ENCODE data around the gene TMEM132E.

Gene TMEM132E

GRCh38 chr17:34588266-34588665 is 8.9 kb downstream of the TMEM132E start:
- Histone ChIP-seq H3K4me1 (ENCODE audit: insufficient read depth, low read length) (no peaks in the 10 kb centered on the region), H2AFZ (ENCODE audit: low read depth, low read length) (no peak overlapping the region), H3K79me2 (ENCODE audit: insufficient read depth, low read length) (no peaks in the 10 kb centered on the region), H3K9ac (ENCODE audit: low read depth, low read length) (no peak overlapping the region), H3K4me3 (ENCODE audit: low read depth in 1 of 2, low read length in 2 of 2) (no peak overlapping the region), H3K27me3 (ENCODE audit: insufficient read depth, low read length, poor library complexity) (peaks cover 36% of the 10 kb centered on the region), H3K9me3 (ENCODE audit: insufficient read depth, low read length, severe bottlenecking) (no peaks in the 10 kb centered on the region), H4K20me1 (ENCODE audit: insufficient read depth, low read length) (no peaks in the 10 kb centered on the region), H3K36me3 (ENCODE audit: insufficient read depth, low read length) (no peaks in the 10 kb centered on the region), H3K4me2 (ENCODE audit: insufficient read depth, low read length) (no peak overlapping the region), H3K27ac (ENCODE audit: low read length) (no peak overlapping the region)
- TF ChIP-seq CTCF (IDR thresholded peaks at IDR 0.05; ENCODE audit: borderline replicate concordance, extremely low read depth, low read length, poor library complexity, severe bottlenecking) (no peak), EZH2 (IDR thresholded peaks at IDR 0.05; ENCODE audit: borderline replicate concordance, low read depth, low read length, severe bottlenecking) (no peak)
- DNase-seq: no peak
- no peak for ATAC-seq (ENCODE audit: insufficient read depth, low read depth)

- H4K20me1 ChIP-seq (ENCODE audit: insufficient read depth, low read length): no peaks in the 10 kb centered on the region
Observed at GRCh38 chr17:34589120-34589965, 10.0 kb downstream of the TMEM132E start.

GRCh38 chr17:34592002-34592401 is 12.6 kb downstream of the TMEM132E start:
- H3K9ac ChIP-seq (ENCODE audit: low read depth, low read length): no peak overlapping the region
- H3K4me2 ChIP-seq (ENCODE audit: insufficient read depth, low read length): no peak overlapping the region
- H3K27me3 ChIP-seq (ENCODE audit: insufficient read depth, low read length, poor library complexity): peaks cover 23% of the 10 kb centered on the region
- TF ChIP-seq CTCF (IDR thresholded peaks at IDR 0.05; ENCODE audit: borderline replicate concordance, extremely low read depth, low read length, poor library complexity, severe bottlenecking): no peak
- no peak for TF ChIP-seq EZH2 (IDR thresholded peaks at IDR 0.05; ENCODE audit: borderline replicate concordance, low read depth, low read length, severe bottlenecking)
- no peaks in the 10 kb centered on the region for H3K36me3 ChIP-seq (ENCODE audit: insufficient read depth, low read length)
- ATAC-seq (ENCODE audit: insufficient read depth, low read depth) (no peak), DNase-seq (no peak)
- no peak overlapping the region for H2AFZ ChIP-seq (ENCODE audit: low read depth, low read length)
- no peak overlapping the region for H3K4me3 ChIP-seq (ENCODE audit: low read depth in 1 of 2, low read length in 2 of 2)
- peaks cover 2% of the 10 kb centered on the region for H4K20me1 ChIP-seq (ENCODE audit: insufficient read depth, low read length)
- no peak overlapping the region for H3K27ac ChIP-seq (ENCODE audit: low read length)
- H3K79me2 ChIP-seq (ENCODE audit: insufficient read depth, low read length): no peaks in the 10 kb centered on the region
- H3K4me1 ChIP-seq (ENCODE audit: insufficient read depth, low read length): no peaks in the 10 kb centered on the region
- no peaks in the 10 kb centered on the region for H3K9me3 ChIP-seq (ENCODE audit: insufficient read depth, low read length, severe bottlenecking)

More at GRCh38 chr17:34589120-34589965, 10.0 kb downstream of the TMEM132E start:
- Histone ChIP-seq H2AFZ (ENCODE audit: low read depth, low read length) (no peak overlapping the region), H3K36me3 (ENCODE audit: insufficient read depth, low read length) (no peaks in the 10 kb centered on the region), H3K27ac (ENCODE audit: low read length) (no peak overlapping the region), H3K27me3 (ENCODE audit: insufficient read depth, low read length, poor library complexity) (peaks cover 42% of the 10 kb centered on the region), H3K9ac (ENCODE audit: low read depth, low read length) (no peak overlapping the region), H3K4me2 (ENCODE audit: insufficient read depth, low read length) (no peak overlapping the region), H3K79me2 (ENCODE audit: insufficient read depth, low read length) (no peaks in the 10 kb centered on the region), H3K9me3 (ENCODE audit: insufficient read depth, low read length, severe bottlenecking) (no peaks in the 10 kb centered on the region), H3K4me3 (ENCODE audit: low read depth in 1 of 2, low read length in 2 of 2) (no peak overlapping the region), H3K4me1 (ENCODE audit: insufficient read depth, low read length) (no peaks in the 10 kb centered on the region)
- ATAC-seq (ENCODE audit: insufficient read depth, low read depth) (no peak), DNase-seq (no peak)
- TF ChIP-seq EZH2 (IDR thresholded peaks at IDR 0.05; ENCODE audit: borderline replicate concordance, low read depth, low read length, severe bottlenecking) (no peak), CTCF (IDR thresholded peaks at IDR 0.05; ENCODE audit: borderline replicate concordance, extremely low read depth, low read length, poor library complexity, severe bottlenecking) (no peak)
